AG04450 (cell line): ENCODE data around the gene SUSD4. TPM values are rescaled to one million over a fixed set of nuclear protein-coding genes. Genes with fewer than 3 reads are reported as not detected.

Experiments used
- CTCF ChIA-PET: fragments of 300-600, 350-600 bp; formaldehyde crosslinking; extraction: SDS; loops from one replicate; lab custom pipeline; 2022; ENCODE audit warnings: antibody characterized with exemption, inconsistent platforms; lab: Charles Lee
- POLR2A ChIA-PET: fragments of 350-600 bp; formaldehyde crosslinking; extraction: SDS; loops from one replicate; lab custom pipeline; 2021; ENCODE audit warnings: antibody characterized with exemption, inconsistent platforms; lab: Yijun Ruan, JAX
- DNase-seq: peaks from one replicate; pipeline ENCODE4 v3.0.0-alpha.2; 2011; ENCODE audit warnings: low read depth, low spot score
- H3K27ac ChIP-seq: one replicate; pipeline ENCODE4 v1.5.1; 2012; ENCODE audit warnings: low read depth, low read length, control low read depth
- H3K27me3 ChIP-seq: one replicate; pipeline ENCODE4 v1.6.0; 2012; ENCODE audit warnings: low read length; ENCODE audit not compliant: control insufficient read depth, insufficient read depth
- H3K4me3 ChIP-seq: 2 replicates; pipeline ENCODE4 v1.5.1; 2011; ENCODE audit warnings: mild to moderate bottlenecking, low read depth, low read length, control low read depth
- H3K9me3 ChIP-seq: 2 replicates; pipeline ENCODE4 v1.5.1; 2012; ENCODE audit warnings: low read length; ENCODE audit not compliant: control insufficient read depth, insufficient read depth
- CTCF ChIP-seq: IDR thresholded peaks from 2 replicates; pipeline ENCODE4 v1.5.1; 2011; ENCODE audit warnings: low read depth, low read length, control low read depth, inconsistent platforms
- polyA plus RNA-seq: library from polyadenylated mRNA; depleted of rRNA; stranded (reverse); fragments of >200 nt; gene quantifications from 2 replicates; pipeline ENCODE4 v1.2.3, GENCODE V29; 2011

The SUSD4 gene
- polyA plus RNA-seq, 1 experiment, result 0.29 TPM

- H3K27ac ChIP-seq, result no peak overlapping the region
- CTCF ChIA-PET, result no interaction called here
- POLR2A ChIA-PET, result no interaction called here
- H3K9me3 ChIP-seq, result no peaks in the 10 kb centered on the region
- TF ChIP-seq CTCF, result no peak
- no peaks in the 10 kb centered on the region for H3K27me3 ChIP-seq
- DNase-seq, result no peak
- H3K4me3 ChIP-seq, result no peak overlapping the region
Observed at GRCh38 chr1:223240122-223240521, 123.9 kb downstream of the SUSD4 start.

- POLR2A ChIA-PET, result no interaction called here
Observed at GRCh38 chr1:223235091-223235490, 128.9 kb downstream of the SUSD4 start.

GRCh38 chr1:223234534-223234933 lies 129.4 kb downstream of the SUSD4 start:
- no peaks in the 10 kb centered on the region for H3K27me3 ChIP-seq
- H3K4me3 ChIP-seq, result no peak overlapping the region
- no peak for DNase-seq
- no peak for TF ChIP-seq CTCF
- ChIA-PET POLR2A (no interaction called here), CTCF (no interaction called here)
- no peak overlapping the region for H3K27ac ChIP-seq
- no peaks in the 10 kb centered on the region for H3K9me3 ChIP-seq

More at GRCh38 chr1:223235091-223235490, 128.9 kb downstream of the SUSD4 start:
- H3K27me3 ChIP-seq, result no peaks in the 10 kb centered on the region
- no peak for DNase-seq
- CTCF ChIA-PET, result no interaction called here
- H3K27ac ChIP-seq, result no peak overlapping the region
- no peak overlapping the region for H3K4me3 ChIP-seq
- no peak for TF ChIP-seq CTCF
- no peaks in the 10 kb centered on the region for H3K9me3 ChIP-seq

- no peak for TF ChIP-seq CTCF
- no peak overlapping the region for H3K4me3 ChIP-seq
- no peaks in the 10 kb centered on the region for H3K9me3 ChIP-seq
- POLR2A ChIA-PET, result no interaction called here
- no peak overlapping the region for H3K27ac ChIP-seq
- no peaks in the 10 kb centered on the region for H3K27me3 ChIP-seq
- CTCF ChIA-PET, result no interaction called here
- DNase-seq, result no peak
Observed at GRCh38 chr1:223234170-223234514, 129.8 kb downstream of the SUSD4 start.

GRCh38 chr1:223233410-223234169 lies 130.4 kb downstream of the SUSD4 start:
- H3K27me3 ChIP-seq, result no peaks in the 10 kb centered on the region
- POLR2A ChIA-PET, result no interaction called here
- DNase-seq, result peak; percentile 39
- H3K27ac ChIP-seq, result peak overlapping the region; percentile 47
- no peak for TF ChIP-seq CTCF
- H3K4me3 ChIP-seq, result no peak overlapping the region; the same call in 1 of the 2 replicates
- H3K9me3 ChIP-seq, result no peaks in the 10 kb centered on the region
- CTCF ChIA-PET, result interaction anchor here (1.0 kb wide), 1 partner anchor 9 kb away, joined by 4 read pairs; no protein-coding TSS in a partner anchor
